ENCODE measurements around the gene DLG2. TPM values are rescaled to one million over a fixed set of nuclear protein-coding genes. Genes with fewer than 3 reads are reported as not detected.

Gene DLG2
- total RNA-seq, 1 experiment from 2014 or later: 17.5 TPM

GRCh38 chr11:84089072-84090057, 1537.8 kb downstream of the DLG2 start:
- no peaks in the 10 kb centered on the region for H3K4me1 Mint-ChIP-seq
- ATAC-seq (no peak), DNase-seq (ENCODE audit: low spot score) (no peak)
- CTCF ChIA-PET: no interaction called here
- H3K27me3 Mint-ChIP-seq (ENCODE audit: low read depth): no peaks in the 10 kb centered on the region
- no peak overlapping the region for H3K4me3 Mint-ChIP-seq
- H3K27ac Mint-ChIP-seq: no peak overlapping the region
- no peaks in the 10 kb centered on the region for H3K36me3 Mint-ChIP-seq
- TF ChIP-seq FOXK1 (CRISPR knock-in tag; IDR thresholded peaks at IDR 0.05) (no peak), ZMAT4 (CRISPR knock-in tag; IDR thresholded peaks at IDR 0.05) (no peak), CBFB (CRISPR knock-in tag; IDR thresholded peaks at IDR 0.05; ENCODE audit: low read depth) (no peak), ZNF232 (CRISPR knock-in tag; IDR thresholded peaks at IDR 0.05) (no peak), JAZF1 (CRISPR knock-in tag; IDR thresholded peaks at IDR 0.05) (no peak), CREM (CRISPR knock-in tag; IDR thresholded peaks at IDR 0.05) (no peak), IRF2 (CRISPR knock-in tag; IDR thresholded peaks at IDR 0.05; ENCODE audit: borderline replicate concordance, low read depth) (no peak), ETV6 (CRISPR knock-in tag; IDR thresholded peaks at IDR 0.05) (no peak)
- POLR2A ChIA-PET: no interaction called here
- no peaks in the 10 kb centered on the region for H3K9me3 Mint-ChIP-seq

- Mint-ChIP-seq H3K27me3 (ENCODE audit: low read depth) (no peaks in the 10 kb centered on the region), H3K36me3 (no peaks in the 10 kb centered on the region), H3K27ac (no peak overlapping the region), H3K4me1 (no peaks in the 10 kb centered on the region), H3K9me3 (no peaks in the 10 kb centered on the region), H3K4me3 (no peak overlapping the region)
- ATAC-seq: no peak
- ChIA-PET POLR2A (no interaction called here), CTCF (no interaction called here)
- TF ChIP-seq ZNF138 (CRISPR knock-in tag; conservative IDR thresholded peaks at IDR 0.05) (no peak), PREB (CRISPR knock-in tag; IDR thresholded peaks at IDR 0.05; ENCODE audit: borderline replicate concordance) (no peak), CTCF (IDR thresholded peaks at IDR 0.05) (no peak), JUN (CRISPR knock-in tag; IDR thresholded peaks at IDR 0.05) (no peak), ZNF317 (CRISPR knock-in tag; IDR thresholded peaks at IDR 0.05; ENCODE audit: borderline replicate concordance, low read depth) (no peak), IRF1 (CRISPR knock-in tag; IDR thresholded peaks at IDR 0.05) (no peak), IRF2 (CRISPR knock-in tag; IDR thresholded peaks at IDR 0.05; ENCODE audit: borderline replicate concordance, low read depth) (no peak), ZNF219 (CRISPR knock-in tag; IDR thresholded peaks at IDR 0.05; ENCODE audit: borderline replicate concordance) (no peak), ZNF512 (CRISPR knock-in tag; IDR thresholded peaks at IDR 0.05; ENCODE audit: borderline replicate concordance) (no peak), AFF4 (CRISPR knock-in tag; IDR thresholded peaks at IDR 0.05; ENCODE audit: borderline replicate concordance) (no peak), ZBTB43 (CRISPR knock-in tag; IDR thresholded peaks at IDR 0.05) (no peak), USF2 (CRISPR knock-in tag; IDR thresholded peaks at IDR 0.05) (no peak), ZMAT4 (CRISPR knock-in tag; IDR thresholded peaks at IDR 0.05) (no peak), NFATC4 (CRISPR knock-in tag; IDR thresholded peaks at IDR 0.05) (no peak), ESRRA (CRISPR knock-in tag; IDR thresholded peaks at IDR 0.05; ENCODE audit: borderline replicate concordance) (no peak)
- DNase-seq (ENCODE audit: low spot score): no peak
Observed at GRCh38 chr11:84071851-84072250, 1555.3 kb downstream of the DLG2 start.

All from WTC11 (cell line).